OCI-LY7 (cell line): ENCODE results near the gene KRT75. TPM values are rescaled to one million over a fixed set of nuclear protein-coding genes. Genes with fewer than 3 reads are reported as not detected.

Source experiments
- BruUV-seq: library from RNA; stranded (reverse); fragments of 400-500 nt; replicated peaks from 2 replicates; lab custom pipeline; 2021; lab: Mats Ljungman, UMichigan
- CTCF ChIA-PET: fragments of 300-600 bp; sonication (Branson Sonifier 250); formaldehyde crosslinking; loops from one replicate; lab custom pipeline; 2022; ENCODE audit warnings: antibody characterized with exemption; ENCODE audit not compliant: unreplicated experiment; lab: Charles Lee
- POLR2A ChIA-PET: fragments of 300-600 bp; sonication (Branson Sonifier 250); formaldehyde crosslinking; loops from one replicate; lab custom pipeline; 2022; ENCODE audit warnings: antibody characterized with exemption; lab: Charles Lee
- DNase-seq: peaks from one replicate; pipeline ENCODE4 v3.0.0-alpha.2; 2015; ENCODE audit warnings: low spot score
- H2AFZ ChIP-seq: fragments of 200-600 bp; sonication (generic), shearing (Covaris generic); 2 replicates; pipeline ENCODE4 v1.6.1; 2014; ENCODE audit warnings: mild to moderate bottlenecking, antibody characterized with exemption, low read length, moderate library complexity
- H3K27ac ChIP-seq: fragments of 200-600 bp; sonication (generic); 2 replicates; pipeline ENCODE4 v1.5.1; 2014; ENCODE audit warnings: mixed run types, low read depth, mild to moderate bottlenecking, moderate library complexity, low read length, inconsistent platforms; ENCODE audit not compliant: poor library complexity, severe bottlenecking
- H3K36me3 ChIP-seq: fragments of 200-600 bp; sonication (generic); 2 replicates; pipeline ENCODE4 v1.6.1; 2014; ENCODE audit warnings: mild to moderate bottlenecking, antibody characterized with exemption, low read length, moderate library complexity, mixed read lengths; ENCODE audit not compliant: insufficient read depth
- H3K4me1 ChIP-seq: fragments of 200-600 bp; sonication (generic); 2 replicates; pipeline ENCODE4 v1.5.1; 2014; ENCODE audit warnings: mild to moderate bottlenecking, low read length; ENCODE audit not compliant: insufficient read depth, poor library complexity, severe bottlenecking
- H3K4me2 ChIP-seq: fragments of 200-600 bp; sonication (generic); 2 replicates; pipeline ENCODE4 v1.6.1; 2014; ENCODE audit warnings: mild to moderate bottlenecking, low read length
- H3K4me3 ChIP-seq: fragments of 200-600 bp; sonication (generic); 2 replicates; pipeline ENCODE4 v1.5.1; 2014; ENCODE audit warnings: mild to moderate bottlenecking, low read depth, low read length; ENCODE audit not compliant: poor library complexity, severe bottlenecking
- H3K79me2 ChIP-seq: fragments of 200-600 bp; sonication (generic); 2 replicates; pipeline ENCODE4 v1.6.1; 2016; ENCODE audit warnings: low read depth, mild to moderate bottlenecking, low read length, moderate library complexity, mixed read lengths; ENCODE audit not compliant: insufficient read depth
- H3K9me2 ChIP-seq: fragments of 200-600 bp; sonication (generic); 2 replicates; pipeline ENCODE4 v1.6.1; 2016; ENCODE audit warnings: mild to moderate bottlenecking, low read length, mixed read lengths; ENCODE audit not compliant: insufficient read depth
- H3K9me3 ChIP-seq: fragments of 200-600 bp; sonication (generic); 2 replicates; pipeline ENCODE4 v1.6.1; 2014; ENCODE audit warnings: mild to moderate bottlenecking, mixed run types, low read length, mixed read lengths
- H4K20me1 ChIP-seq: fragments of 200-600 bp; sonication (generic); 2 replicates; pipeline ENCODE4 v1.6.1; 2014; ENCODE audit warnings: mild to moderate bottlenecking, antibody characterized with exemption, low read length, moderate library complexity, mixed read lengths; ENCODE audit not compliant: insufficient read depth
- CTCF ChIP-seq: fragments of 200-600 bp; sonication (generic); conservative IDR thresholded peaks from 2 replicates; pipeline ENCODE4 v1.5.1; 2014; ENCODE audit warnings: mild to moderate bottlenecking, antibody characterized with exemption, low read length, moderate library complexity, mixed read lengths
- EZH2phosphoT487 ChIP-seq: fragments of 200-600 bp; sonication (generic); IDR thresholded peaks from 2 replicates; pipeline ENCODE4 v1.6.1; 2018; ENCODE audit warnings: low read depth, borderline replicate concordance, mild to moderate bottlenecking, mixed run types, antibody characterized with exemption, low read length, moderate library complexity, mixed read lengths
- intact Hi-C: fragments of 100-400 bp; cut with micrococcal nuclease; formaldehyde crosslinking; loops from one replicate; pipeline ENCODE4 v1.10.0; 2022; ENCODE audit not compliant: unreplicated experiment
- total RNA-seq, 2 experiments: library from RNA; depleted of rRNA in 1 of 2; stranded (reverse); fragments of >200 nt in 1 of 2; shearing (Covaris generic) in 1 of 2; gene quantifications; 2 replicates each; pipeline ENCODE4 v1.2.3, GENCODE V29; 2014 to 2022

Gene KRT75
- total RNA-seq, 2 experiments from 2014 or later, result not detected

- no TSS peak for BruUV-seq
- CTCF ChIA-PET, result interaction anchor here (0.5 kb wide), 1 partner anchor 185 kb away, joined by 7 read pairs; no protein-coding TSS in a partner anchor
- Histone ChIP-seq H3K4me2 (no peak overlapping the region), H3K36me3 (no peaks in the 10 kb centered on the region), H3K4me3 (no peak overlapping the region), H3K79me2 (no peaks in the 10 kb centered on the region), H3K4me1 (no peaks in the 10 kb centered on the region), H3K9me3 (no peaks in the 10 kb centered on the region), H2AFZ (no peak overlapping the region), H3K9me2 (no peaks in the 10 kb centered on the region), H4K20me1 (no peaks in the 10 kb centered on the region), H3K27ac (no peak overlapping the region)
- DNase-seq, result no peak
- POLR2A ChIA-PET, result no interaction called here
- no peak for TF ChIP-seq EZH2phosphoT487
- no peak for TF ChIP-seq CTCF
- intact Hi-C loops, result no loop called here
Measured at GRCh38 chr12:52387859-52388258, 46.3 kb downstream of the KRT75 start.

- POLR2A ChIA-PET, result no interaction called here
- BruUV-seq, result no TSS peak
Measured at GRCh38 chr12:52385226-52385702, 48.9 kb downstream of the KRT75 start, which contains the start of gene KRT84. KRT84 (minus strand) TSS chr12:52385652; CDS start chr12:52385585, 67 bp downstream.

More at GRCh38 chr12:52385226-52385702, 48.9 kb downstream of the KRT75 start, which contains the start of gene KRT84:
- H3K9me2 ChIP-seq, result no peaks in the 10 kb centered on the region
- no peak within 1 kb of the TSS for H3K27ac ChIP-seq
- intact Hi-C loops, result no loop called here
- no peak within 1 kb of the TSS for H3K4me2 ChIP-seq
- TF ChIP-seq CTCF (no peak), EZH2phosphoT487 (no peak)
- H3K9me3 ChIP-seq, result no peaks in the 10 kb centered on the region
- no peaks in the 10 kb centered on the region for H3K36me3 ChIP-seq
- H4K20me1 ChIP-seq, result no peaks in the 10 kb centered on the region
- no peaks in the 10 kb centered on the region for H3K4me1 ChIP-seq
- CTCF ChIA-PET, result no interaction called here
- no peaks in the 10 kb centered on the region for H3K79me2 ChIP-seq
- DNase-seq, result no peak
- H3K4me3 ChIP-seq, result no peak within 1 kb of the TSS
- no peak within 1 kb of the TSS for H2AFZ ChIP-seq
